ENCODE measurements around the gene ATP11A.
"Not testable (repeated sequence)": the region's sequence is repeated elsewhere in the genome, so short reads cannot be mapped to it uniquely, and the experiment has no call there.

The ATP11A gene

GRCh38 chr13:112841303-112842015 is 151.6 kb downstream of the ATP11A start:
- not testable (repeated sequence) for DNase-seq (ENCODE audit: low spot score)

- no peak for DNase-seq (ENCODE audit: low spot score)
These were observed 152.6 kb downstream of the ATP11A start for GRCh38 chr13:112842343-112842856.

DNA sequence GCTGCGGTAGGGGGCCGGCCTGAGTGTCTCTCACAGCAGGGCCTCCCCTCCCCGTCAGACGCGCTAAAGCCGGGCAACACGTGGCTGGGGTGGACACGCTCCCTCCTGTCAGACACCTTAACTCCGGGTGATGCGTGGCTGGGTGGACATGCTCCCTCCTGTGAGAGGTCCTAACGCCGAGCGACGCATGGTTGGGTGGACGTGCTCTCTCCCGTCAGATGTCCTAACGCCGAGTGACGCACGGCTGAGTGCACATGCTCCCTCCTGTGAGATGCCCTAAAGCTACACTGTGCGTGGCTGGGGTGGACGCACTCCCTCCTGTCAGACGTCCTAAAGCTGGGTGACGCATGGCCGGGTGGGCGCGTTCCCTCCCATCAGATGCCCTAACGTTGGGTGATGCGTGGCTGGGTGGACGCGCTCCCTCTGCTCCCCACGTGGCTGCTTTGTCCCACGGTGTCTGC is 153.1 kb downstream of the ATP11A start:
- no peak for DNase-seq (ENCODE audit: low spot score)

- DNase-seq (ENCODE audit: low spot score) = no peak
These were observed 153.7 kb downstream of the ATP11A start for GRCh38 chr13:112843392-112844111.

- DNase-seq (ENCODE audit: low spot score) = no peak
These were observed 154.6 kb downstream of the ATP11A start for GRCh38 chr13:112844411-112844810.

- no peak for DNase-seq (ENCODE audit: low spot score)
These were observed 155.0 kb downstream of the ATP11A start for GRCh38 chr13:112844879-112845278.

- DNase-seq (ENCODE audit: low spot score) = no peak
These were observed 155.8 kb downstream of the ATP11A start for GRCh38 chr13:112845511-112846144.

- DNase-seq (ENCODE audit: low spot score) = no peak
These were observed 156.7 kb downstream of the ATP11A start for GRCh38 chr13:112846411-112847115.

DNA sequence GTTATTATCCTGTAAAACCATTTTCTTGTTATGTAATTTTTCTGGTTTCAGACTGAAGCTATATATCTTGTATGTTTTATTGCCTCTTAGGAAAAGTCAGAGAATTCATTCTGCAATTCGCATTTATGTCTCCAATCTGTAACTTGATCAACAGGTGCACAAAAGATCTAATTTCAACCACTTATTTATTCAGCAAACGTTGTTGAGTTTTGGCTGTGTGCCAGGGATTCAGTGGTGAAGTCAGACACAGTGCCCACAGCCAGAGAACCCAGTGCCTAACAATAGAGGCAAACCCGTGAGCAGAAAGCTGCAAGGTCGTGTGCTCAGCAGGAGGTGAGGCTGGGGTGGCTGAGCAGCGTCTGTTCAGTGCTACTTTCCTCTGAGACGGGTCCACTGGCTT is 159.7 kb downstream of the ATP11A start:
- DNase-seq (ENCODE audit: low spot score) = no peak

DNA sequence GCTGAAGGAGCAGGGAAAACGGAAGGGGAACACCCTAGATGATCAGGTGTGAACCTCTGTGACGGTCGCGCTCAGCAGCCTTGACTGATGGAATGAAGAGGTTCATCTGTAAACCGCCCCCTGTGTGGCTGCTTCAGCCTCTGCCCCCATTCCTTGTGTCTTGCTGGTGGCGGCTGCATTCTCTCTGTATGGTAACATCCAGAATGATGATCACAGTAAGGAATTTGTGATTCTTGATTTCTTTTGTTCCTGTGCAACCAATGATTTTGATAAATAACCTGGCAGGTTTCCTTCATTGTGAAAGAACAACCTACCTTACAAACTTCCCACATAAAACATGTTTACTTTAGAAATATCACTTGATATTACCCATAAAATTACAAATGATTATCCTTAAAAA is 160.4 kb downstream of the ATP11A start:
- no peak for DNase-seq (ENCODE audit: low spot score)

DNA sequence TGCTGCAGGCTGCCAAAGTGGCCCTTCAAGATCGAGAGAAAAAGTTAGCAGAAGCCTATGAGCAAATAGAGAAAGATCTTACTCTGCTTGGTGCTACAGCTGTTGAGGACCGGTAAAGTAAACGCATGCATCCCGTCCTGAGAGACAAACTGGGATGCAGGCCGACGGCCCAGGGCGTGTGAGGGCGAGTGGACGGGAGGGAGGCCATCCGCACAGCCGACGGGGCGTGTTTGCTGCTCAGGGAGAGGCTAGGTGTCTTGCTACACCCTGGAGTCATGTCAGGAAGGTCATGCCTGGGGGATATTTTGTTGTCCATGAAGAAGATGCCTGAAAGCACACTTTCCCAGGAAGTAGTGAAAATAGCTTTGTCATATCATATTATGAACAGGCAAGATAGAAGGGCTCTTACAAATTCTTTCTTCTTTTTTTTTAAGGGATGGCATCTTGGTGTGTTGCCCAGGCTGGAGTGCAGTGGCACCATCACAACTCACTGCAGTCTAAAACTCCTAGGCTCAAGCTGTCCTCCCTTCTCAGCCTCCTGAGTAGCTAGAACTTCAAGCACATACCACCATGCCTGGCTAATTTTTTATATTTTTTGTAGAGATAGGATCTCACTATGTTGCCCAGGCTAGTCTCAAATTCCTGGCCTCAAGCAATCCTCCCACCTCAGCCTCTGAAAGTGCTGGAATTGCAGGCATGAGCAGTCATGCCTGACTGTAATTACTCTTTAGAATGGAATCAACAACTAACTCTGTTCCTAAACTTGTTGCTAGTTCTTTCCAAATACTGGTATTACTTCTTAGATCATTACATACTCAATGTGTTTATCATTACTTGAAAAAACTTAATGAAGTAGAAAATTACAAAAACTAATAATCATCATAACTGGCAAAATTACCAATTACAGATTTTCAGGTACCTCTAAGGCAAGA is 161.5 kb downstream of the ATP11A start:
- DNase-seq (ENCODE audit: low spot score) = no peak

DNA sequence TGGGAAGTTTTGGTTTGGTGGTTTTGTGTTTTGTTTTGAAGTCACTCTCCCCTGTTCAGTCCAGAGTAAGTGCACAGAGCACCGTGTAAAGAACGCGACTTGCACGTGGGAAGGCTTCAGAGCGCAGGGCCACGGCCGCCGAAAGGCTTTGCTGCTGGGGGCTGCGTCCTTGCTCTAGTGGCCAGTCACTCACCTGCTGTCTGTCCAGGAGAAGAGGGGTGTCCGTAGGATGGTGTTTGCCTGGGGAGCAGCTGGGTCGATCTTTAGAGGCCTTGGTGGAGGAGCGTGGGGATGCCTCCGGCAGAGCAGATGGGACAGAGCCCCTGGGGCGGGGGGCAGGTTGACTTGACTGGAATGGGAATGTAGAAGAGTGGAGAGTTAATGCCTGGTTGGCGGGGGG is 162.6 kb downstream of the ATP11A start:
- no peak for DNase-seq (ENCODE audit: low spot score)

- no peak for DNase-seq (ENCODE audit: low spot score)
These were observed 163.0 kb downstream of the ATP11A start for GRCh38 chr13:112852808-112853207.

GRCh38 chr13:112854321-112854720 is 164.5 kb downstream of the ATP11A start:
- no peak for DNase-seq (ENCODE audit: low spot score)

DNA sequence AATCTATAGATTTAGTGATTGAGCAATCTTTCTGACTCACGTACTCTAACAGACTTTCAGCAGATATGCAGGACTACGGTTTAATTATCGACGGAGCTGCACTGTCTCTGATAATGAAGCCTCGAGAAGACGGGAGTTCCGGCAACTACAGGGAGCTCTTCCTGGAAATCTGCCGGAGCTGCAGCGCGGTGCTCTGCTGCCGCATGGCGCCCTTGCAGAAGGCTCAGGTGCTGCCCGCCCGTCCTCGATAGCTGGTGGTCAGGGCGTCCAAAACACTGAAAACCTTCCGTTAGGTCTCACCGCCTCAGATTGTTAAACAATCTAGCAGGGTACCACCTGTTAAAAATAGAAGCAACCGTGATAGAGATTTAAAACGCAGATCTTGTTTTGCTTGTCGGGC is 166.0 kb downstream of the ATP11A start:
- no peak for DNase-seq (ENCODE audit: low spot score)

DNA sequence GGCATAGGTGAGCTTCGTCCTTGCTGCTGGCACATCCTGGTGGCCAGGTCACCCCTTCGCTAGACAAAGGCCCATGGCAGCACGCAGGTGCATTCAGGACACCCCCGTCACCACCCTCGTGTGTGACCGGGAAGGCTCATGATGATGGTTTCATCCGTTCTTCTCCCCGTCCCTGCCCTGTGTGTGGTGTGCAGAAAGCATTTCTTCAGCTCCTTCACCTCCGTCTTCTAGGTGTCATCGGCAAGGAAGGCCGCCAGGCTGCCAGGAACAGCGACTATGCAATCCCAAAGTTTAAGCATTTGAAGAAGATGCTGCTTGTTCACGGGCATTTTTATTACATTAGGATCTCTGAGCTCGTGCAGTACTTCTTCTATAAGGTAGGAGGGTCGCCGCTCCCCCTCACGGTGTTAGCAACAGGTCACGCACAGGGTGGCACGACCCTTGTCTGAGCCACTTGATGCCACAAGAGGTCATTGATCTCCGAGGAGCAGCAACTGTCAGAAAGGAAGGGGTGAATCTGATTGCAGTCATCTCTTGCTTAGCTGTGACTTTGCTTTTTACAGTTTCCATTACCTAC is 168.2 kb downstream of the ATP11A start:
- DNase-seq (ENCODE audit: low spot score) = no peak

- no peak for DNase-seq (ENCODE audit: low spot score)
These were observed 169.4 kb downstream of the ATP11A start for GRCh38 chr13:112859128-112859816.

DNA sequence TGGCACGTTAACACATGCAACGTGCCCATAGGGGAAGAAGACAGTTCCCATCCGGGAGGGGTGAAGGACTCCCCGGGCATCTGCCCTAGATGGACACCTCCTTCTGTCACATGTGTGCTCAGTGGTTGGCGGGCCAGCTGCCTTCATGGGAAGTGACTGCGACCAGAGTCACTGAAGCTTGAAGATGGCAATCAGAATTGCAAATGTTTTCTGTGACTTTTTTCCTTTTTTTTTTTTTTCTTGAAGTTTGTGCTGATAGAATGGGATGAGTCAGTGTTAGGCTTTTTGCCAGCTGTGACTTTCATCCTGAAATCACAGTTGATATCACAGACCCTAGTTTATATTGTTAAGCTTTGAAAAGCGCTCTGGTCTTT is 170.0 kb downstream of the ATP11A start:
- DNase-seq (ENCODE audit: low spot score) = peak; percentile 19

- DNase-seq (ENCODE audit: low spot score) = no peak
These were observed 172.2 kb downstream of the ATP11A start for GRCh38 chr13:112861876-112862615.
